GM15510 (cell line): ENCODE data around the gene ASTL.

Source experiments
- POLR2A ChIP-seq: IDR thresholded peaks from 3 replicates; pipeline ENCODE4 v1.6.1; 2011; ENCODE audit warnings: borderline replicate concordance; ENCODE audit not compliant: insufficient read length; ENCODE audit errors: extremely low read depth

The ASTL gene

DNA sequence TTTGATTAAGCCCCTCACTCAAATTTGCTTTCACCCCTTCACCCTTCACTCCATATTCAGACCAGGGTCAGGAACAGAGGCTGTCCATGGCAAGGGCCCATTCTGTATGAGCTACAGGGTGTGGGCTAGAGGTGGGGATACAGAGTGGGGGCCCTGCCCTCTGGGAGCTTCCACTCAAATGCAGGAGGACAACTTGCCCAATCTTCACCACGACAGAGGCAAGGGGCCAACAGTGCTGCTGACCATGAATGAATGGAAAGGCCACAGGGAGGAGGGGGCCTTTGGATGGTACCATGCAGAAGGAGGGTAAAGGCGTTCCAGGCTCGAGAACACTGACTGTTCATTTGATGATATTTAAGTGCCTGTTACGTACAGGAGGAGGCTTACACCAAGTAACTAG, 44.8 kb downstream of the ASTL start:
- TF ChIP-seq POLR2A = no peak

DNA sequence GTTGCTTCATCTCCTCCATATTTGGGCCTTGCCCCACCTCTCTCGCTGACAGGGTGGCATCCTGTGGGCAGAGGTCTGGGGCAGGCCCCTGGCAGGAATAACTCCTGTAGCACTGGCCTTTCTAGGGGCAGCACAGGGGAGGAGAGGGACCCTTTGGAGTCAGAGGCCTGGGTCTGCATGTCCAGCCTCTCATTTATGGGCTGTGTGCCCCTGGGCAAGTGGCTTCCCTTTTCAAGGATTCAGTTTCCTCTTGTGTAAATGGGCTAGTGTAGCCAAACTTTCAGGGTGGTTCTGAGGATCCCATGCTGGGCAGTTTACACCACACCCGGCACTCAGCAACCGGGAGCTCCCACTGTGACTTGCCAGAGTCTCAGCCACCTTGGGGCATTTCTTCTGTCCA, 45.4 kb downstream of the ASTL start:
- TF ChIP-seq POLR2A = no peak

DNA sequence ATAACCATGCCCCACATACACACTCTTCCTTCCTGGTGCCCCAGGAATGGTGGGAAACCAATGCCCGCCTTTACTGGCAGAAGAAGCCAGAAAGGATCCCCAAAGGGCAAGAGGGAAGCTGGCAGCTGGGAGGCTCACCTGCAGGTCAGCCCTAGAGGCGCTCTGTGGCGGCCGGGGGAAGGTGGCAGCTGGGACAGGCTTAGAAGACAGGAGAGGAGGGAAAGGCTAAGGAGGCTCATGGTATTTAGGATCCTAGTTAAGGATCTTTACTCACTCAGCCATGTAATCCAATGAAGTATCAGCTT, 45.8 kb downstream of the ASTL start:
- no peak for TF ChIP-seq POLR2A

DNA sequence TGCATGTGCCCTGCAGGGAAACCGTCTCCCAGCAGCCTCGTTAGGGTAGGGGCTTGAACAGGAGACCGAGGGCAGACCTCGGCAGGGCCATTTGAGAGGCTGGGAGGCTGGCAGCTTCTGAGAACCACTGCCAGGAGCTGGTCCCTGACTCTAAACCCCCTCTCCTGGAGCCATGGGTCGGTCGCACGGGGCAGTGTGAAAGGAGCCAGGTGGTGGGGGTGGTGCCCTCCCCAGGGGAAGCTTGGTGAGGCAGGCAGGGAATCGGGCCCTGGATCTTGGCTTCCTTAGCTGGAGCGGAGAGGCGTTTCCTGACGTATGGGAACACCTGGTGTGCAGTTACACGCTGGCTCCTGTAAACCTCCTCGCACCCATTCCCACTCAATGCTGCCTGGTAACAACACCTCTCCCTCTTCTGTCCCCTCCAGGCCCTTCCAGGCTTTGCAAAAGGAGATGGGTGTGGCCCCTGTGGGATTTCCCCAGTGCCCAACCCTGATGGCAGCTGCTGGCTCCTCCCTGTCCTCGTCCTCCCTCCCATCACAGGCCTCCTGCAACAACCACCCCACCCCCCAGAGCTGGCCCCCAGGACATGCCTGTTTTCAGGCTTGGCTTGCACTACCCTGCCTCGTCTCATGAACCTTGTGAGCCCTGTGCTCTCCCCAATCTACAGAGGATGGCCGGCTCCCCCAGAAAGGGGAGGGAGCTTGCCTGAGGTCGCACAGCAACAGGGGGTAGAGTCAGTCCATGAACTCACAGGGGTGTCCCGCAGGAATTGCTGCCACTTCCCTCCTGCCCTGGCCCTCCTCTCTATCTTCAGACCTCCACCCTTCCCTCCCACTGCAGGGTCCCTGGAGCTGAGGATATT, 46.4 kb downstream of the ASTL start:
- TF ChIP-seq POLR2A = no peak

DNA sequence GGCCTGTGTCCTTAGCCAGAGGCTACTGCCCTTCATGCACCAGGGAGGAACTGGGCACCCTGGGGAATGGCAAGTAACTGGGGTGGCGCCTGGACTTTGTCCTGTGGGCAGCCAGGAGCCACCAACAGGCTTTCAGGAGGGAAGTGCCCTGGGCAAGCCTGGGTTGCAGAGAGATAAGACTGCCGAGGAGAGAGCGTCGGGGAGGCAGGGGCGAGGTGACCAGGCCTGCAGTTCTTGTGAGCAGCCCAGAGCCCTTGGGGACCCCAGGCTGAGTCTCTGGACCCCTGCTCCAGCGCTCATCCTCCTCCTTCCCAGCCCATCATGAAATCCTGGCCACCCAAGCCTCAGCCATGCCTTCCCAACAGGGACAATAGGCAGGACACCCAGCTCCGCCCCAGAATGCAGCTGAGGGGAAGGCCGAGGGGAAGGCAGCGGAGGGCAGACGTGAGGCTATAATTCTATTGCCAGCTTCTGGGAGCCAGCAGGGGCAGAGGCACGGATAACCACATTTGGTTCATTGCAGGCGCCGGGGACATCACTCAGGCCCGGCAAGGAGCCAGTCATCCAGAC, 47.1 kb downstream of the ASTL start:
- no peak for TF ChIP-seq POLR2A

DNA sequence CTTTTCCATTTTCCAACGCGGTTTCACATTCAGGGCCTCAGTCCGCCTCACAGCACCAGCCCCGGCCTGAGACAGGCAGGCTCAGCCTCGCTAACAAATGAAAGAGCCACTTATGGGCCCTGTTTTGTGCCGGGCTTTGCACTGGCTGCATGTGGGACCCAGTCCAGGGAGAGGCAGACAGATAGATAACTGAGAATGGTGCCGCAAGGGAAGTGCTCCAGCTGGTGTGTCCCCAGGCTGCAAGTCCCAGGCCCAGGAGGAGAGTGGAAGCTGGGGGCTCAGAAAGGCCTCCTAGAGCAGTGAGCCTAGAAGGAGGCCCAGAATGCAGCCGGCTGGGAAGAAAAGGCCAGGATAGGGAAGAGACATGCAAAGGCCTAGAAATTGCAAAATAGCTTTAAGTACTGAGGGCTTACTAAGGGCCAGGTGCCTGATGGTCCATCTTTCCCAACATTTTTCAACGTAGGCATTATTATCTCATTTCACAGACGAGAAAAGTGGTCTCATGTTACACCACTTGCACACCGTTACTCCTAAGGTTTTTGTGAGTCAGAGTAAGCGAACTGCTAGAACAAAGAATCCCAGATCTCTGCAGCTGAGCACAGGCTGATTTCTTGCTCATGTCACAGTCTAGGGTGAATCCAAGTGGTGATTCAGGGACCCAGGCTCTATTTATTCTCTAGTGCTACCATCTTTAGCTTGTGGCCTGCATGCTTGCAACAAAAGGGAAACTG, 47.9 kb downstream of the ASTL start:
- no peak for TF ChIP-seq POLR2A

DNA sequence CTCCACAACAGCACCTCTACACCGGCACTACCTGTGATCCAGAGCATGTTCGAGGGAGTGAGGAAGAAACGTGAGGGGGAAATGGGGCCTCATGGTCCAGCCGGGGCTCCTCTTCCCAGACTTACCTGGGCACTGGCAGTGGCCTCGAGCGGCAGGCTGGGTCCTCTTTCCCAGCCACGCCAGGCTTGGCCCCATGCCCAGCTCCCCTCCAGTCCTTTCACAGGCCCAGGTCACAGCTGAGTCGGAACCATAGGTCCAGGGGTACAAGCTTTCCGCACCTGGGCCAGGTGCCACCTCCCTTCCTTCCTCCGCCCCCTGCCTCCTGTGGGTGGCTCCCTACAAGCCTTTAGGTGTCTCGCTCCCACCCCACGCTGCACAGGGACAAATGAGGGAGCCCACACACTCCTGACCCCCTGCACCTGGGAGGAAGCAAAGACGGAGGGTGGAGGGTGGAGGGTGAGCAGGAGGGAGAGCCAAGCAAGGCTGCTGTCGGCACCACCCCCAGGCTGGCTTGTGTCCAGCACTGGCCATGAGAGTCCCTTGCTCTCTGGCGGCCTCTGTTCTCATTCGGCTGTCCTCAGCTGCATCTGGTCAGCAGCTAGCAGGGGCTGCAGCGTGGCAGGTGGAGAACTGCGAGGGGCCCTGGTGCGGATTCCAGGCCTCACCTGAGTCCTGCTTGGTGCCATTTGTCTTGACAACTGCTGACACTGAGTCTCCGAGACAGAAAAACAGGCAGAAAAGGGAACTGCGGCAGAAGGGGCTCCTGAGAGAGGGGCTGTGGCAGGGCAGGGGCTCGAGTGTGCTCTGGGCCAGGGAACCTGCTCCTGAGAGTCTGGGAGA, 48.7 kb downstream of the ASTL start:
- no peak for TF ChIP-seq POLR2A

DNA sequence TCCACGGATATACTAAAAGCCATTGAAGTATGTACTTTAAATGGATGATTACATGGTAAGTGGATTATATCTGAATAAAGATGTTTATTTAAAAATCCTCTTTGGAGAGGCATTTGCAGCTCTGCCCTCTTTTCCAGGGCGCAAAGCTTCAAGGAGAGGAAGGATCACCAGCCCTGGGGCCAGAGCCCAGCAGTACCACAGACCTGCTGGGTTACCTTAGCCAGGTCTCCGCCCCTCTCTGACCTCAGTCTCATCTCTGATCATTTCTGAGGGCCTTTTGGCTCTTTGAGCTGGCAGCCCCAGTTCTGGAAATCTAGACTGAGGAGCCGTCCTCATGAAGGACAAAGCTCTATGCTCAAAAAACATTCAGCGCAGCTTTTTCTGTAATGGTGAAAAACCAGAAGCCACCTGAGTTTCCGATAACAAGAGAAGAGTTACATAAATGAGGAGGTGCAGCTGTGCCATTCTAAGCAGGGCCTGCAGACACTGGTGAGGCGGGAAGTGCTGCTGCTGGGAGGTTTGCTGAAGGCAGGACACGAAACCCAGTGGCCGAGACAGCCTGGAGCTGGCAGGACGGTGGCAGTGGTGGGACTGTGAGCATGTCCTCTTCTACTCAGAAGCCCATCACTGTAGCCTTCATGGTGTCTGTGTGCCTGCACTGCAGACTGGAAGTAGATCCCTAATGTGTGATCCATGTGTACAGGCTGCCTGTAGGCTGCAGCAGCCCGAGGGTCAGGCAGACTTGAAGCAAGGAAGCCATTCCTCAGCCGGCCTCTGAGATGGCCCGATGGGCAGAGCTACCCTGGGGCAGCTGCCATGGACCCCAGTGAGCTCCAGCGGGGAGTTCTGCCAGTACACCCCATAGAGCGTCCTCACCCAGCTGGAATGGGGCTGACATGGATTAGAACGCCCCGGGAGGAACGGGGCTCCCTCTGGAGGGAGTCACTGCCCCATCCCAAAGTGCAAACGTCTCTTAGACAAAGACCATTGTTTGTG, 49.7 kb downstream of the ASTL start:
- TF ChIP-seq POLR2A = no peak

DNA sequence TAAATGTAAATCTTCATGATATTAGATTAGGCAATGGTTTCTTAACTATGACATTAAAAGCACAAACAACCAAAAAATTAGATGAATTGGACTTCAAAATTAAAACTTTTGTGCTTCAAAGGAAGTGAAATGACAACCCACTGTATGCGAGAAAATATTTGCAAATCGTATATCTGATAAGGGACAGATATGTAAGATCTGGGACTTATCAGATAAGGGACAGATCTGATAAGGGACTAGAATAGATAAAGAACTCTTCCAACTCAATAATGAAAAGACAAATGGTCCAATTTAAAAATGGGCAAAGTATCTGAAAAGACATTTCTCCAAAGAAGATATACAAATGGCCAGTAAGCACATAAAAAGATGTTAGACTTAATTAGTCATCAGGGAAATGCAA, 51.2 kb downstream of the ASTL start:
- no peak for TF ChIP-seq POLR2A

DNA sequence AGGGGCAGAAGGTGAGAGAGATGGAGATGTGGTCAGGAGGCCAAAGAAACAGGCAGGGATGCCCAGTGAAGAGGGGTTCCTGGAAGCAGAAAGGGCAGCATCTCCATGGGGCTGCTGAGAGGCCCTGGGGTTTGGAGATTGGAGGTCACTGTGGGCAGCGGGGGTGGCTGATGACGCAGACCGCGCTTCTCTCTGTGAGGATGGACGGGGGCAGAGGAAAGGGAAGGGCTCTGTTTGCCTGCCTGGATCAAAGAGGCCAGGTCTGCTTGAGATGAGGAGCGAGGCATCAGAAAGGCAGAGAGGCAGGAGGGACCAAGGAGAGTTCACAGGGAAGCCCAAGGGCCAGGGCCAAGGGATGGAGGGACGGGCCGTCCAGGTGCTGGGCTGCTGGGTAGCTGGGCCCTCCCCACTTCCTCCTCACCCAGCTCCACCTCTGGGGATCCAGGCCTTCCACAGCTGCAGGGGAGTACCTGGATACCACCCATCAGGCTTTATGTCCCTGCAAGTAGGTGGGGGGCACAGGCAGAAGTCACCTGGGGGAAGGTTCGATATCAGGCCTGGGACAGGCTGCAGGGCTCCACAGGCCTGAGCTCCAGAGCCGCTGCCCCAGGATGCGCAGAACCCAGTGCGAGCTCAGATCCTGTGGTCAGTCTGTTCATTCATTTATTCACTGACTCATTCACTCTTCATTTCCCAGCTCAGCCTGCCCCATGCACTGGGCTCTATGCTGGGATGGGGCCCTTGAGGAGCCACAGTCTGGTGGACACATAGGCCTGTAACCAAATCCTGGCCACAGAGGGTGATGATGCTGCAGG, 52.6 kb downstream of the ASTL start:
- TF ChIP-seq POLR2A = no peak

DNA sequence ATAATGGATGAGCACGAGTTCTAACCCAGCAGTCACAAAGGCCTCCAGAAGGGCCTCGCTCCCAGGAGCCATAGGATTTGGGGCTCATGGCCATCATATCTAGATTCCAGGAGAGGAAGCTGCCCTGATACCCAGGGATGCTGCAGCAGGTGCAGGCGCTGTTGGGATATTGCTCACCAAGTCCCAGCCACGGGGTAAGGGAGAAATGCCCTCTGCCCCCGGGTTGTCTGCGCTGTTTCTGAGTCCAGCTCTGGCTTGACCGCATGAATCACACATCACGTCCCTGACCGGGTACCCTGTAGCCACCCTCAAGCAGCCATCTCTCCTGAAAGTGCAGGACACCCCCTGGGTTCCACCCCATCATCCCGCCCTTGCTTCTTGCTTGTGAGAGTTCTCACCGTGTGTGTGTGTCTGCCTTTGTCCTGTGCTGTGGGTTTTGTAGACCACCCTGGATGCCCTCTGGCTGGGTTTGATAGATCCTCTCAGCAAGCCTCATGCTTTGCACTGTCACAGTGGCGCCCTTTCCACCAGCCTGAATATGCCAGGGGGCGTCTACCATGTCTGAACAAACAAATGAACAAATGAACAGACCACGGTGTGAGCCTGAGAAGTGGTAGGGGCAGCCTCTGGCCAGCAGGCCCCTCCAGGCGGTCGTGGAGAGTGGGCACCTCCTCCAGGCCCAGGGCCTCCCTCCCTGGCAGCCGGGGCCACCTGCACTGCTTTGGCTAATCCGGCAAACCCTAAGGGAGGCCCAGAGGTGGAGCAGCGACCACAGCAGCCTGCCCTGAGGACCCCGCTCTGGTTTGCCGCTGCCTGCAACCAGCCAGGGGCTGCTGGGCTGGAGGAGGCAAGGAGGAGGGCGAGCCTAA, 54.1 kb downstream of the ASTL start:
- no peak for TF ChIP-seq POLR2A
